NK-92 (cell line): Measurements from ENCODE around the gene HHLA2.

Source experiments
- DNase-seq: peaks from one replicate; lab custom pipeline; 2025; ENCODE audit not compliant: unreplicated experiment; lab: John Stamatoyannopoulos, UW

The HHLA2 gene

GRCh38 chr3:108298056-108298455 lies 1.7 kb downstream of the HHLA2 start:
- no peak for DNase-seq

GRCh38 chr3:108300103-108300849 lies 3.9 kb downstream of the HHLA2 start:
- no peak for DNase-seq

GRCh38 chr3:108301695-108302404 lies 5.5 kb downstream of the HHLA2 start:
- no peak for DNase-seq

GRCh38 chr3:108302570-108302969 lies 6.2 kb downstream of the HHLA2 start:
- no peak for DNase-seq

GRCh38 chr3:108305484-108306172 lies 9.3 kb downstream of the HHLA2 start:
- no peak for DNase-seq

- no peak for DNase-seq
Measured at GRCh38 chr3:108311797-108312196, 15.4 kb downstream of the HHLA2 start.

- DNase-seq: no peak
Measured at GRCh38 chr3:108312656-108313055, 16.3 kb downstream of the HHLA2 start.

GRCh38 chr3:108315767-108316301 lies 19.5 kb downstream of the HHLA2 start:
- no peak for DNase-seq

GRCh38 chr3:108319428-108320082 lies 23.2 kb downstream of the HHLA2 start:
- DNase-seq: no peak

- DNase-seq: no peak
Measured at GRCh38 chr3:108320746-108321350, 24.5 kb downstream of the HHLA2 start.

- no peak for DNase-seq
Measured at GRCh38 chr3:108322352-108322751, 26.0 kb downstream of the HHLA2 start.

- no peak for DNase-seq
Measured at GRCh38 chr3:108324177-108324576, 27.8 kb downstream of the HHLA2 start.

- no peak for DNase-seq
Measured at GRCh38 chr3:108327168-108327567, 30.8 kb downstream of the HHLA2 start.

- DNase-seq: no peak
Measured at GRCh38 chr3:108328821-108329486, 32.6 kb downstream of the HHLA2 start.

GRCh38 chr3:108329508-108329907 lies 33.2 kb downstream of the HHLA2 start:
- DNase-seq: no peak

GRCh38 chr3:108329947-108330346 lies 33.6 kb downstream of the HHLA2 start:
- no peak for DNase-seq

- DNase-seq: no peak
Measured at GRCh38 chr3:108331792-108332191, 35.4 kb downstream of the HHLA2 start.

- no peak for DNase-seq
Measured at GRCh38 chr3:108333961-108334360, 37.6 kb downstream of the HHLA2 start.

GRCh38 chr3:108334701-108335100 lies 38.4 kb downstream of the HHLA2 start:
- DNase-seq: no peak

- DNase-seq: no peak
Measured at GRCh38 chr3:108338901-108339545, 42.7 kb downstream of the HHLA2 start.
